NCI-H82 treated with DMSO at 0.1 percent for 48 hours (cell line): ENCODE results near the gene CYP21A2.
"Not testable (repeated sequence)": the region's sequence is repeated elsewhere in the genome, so short reads cannot be mapped to it uniquely, and the experiment has no call there.

Experiments
- DNase-seq: peaks from one replicate; lab custom pipeline; 2025; ENCODE audit not compliant: unreplicated experiment; lab: John Stamatoyannopoulos, UW

The CYP21A2 gene

DNA sequence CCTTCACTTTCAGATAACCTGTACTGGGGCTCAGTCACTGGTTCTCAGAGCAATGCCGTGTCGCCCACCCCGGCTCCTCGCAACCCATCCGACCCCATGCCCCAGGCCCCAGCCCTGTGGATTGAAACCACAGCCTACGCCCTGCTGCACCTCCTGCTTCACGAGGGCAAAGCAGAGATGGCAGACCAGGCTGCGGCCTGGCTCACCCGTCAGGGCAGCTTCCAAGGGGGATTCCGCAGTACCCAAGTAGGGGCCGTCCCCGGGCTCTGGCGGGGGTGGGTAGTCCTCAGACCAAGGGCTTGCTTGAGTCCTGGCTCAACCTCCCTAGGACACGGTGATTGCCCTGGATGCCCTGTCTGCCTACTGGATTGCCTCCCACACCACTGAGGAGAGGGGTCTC, 8.7 kb upstream of the CYP21A2 start:
- not testable (repeated sequence) for DNase-seq

GRCh38 chr6:32035283-32036013, 2.8 kb upstream of the CYP21A2 start:
- not testable (repeated sequence) for DNase-seq

- DNase-seq: not testable (repeated sequence)
Measured at GRCh38 chr6:32037136-32037535, 1.1 kb upstream of the CYP21A2 start.

DNA sequence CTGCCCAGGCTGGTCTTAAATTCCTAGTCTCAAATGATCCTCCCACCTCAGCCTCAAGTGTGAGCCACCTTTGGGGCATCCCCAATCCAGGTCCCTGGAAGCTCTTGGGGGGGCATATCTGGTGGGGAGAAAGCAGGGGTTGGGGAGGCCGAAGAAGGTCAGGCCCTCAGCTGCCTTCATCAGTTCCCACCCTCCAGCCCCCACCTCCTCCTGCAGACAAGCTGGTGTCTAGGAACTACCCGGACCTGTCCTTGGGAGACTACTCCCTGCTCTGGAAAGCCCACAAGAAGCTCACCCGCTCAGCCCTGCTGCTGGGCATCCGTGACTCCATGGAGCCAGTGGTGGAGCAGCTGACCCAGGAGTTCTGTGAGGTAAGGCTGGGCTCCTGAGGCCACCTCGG, 663 bp downstream of the CYP21A2 start:
- DNase-seq: not testable (repeated sequence)

- not testable (repeated sequence) for DNase-seq
Measured at GRCh38 chr6:32039321-32040274, 1.4 kb downstream of the CYP21A2 start.

DNA sequence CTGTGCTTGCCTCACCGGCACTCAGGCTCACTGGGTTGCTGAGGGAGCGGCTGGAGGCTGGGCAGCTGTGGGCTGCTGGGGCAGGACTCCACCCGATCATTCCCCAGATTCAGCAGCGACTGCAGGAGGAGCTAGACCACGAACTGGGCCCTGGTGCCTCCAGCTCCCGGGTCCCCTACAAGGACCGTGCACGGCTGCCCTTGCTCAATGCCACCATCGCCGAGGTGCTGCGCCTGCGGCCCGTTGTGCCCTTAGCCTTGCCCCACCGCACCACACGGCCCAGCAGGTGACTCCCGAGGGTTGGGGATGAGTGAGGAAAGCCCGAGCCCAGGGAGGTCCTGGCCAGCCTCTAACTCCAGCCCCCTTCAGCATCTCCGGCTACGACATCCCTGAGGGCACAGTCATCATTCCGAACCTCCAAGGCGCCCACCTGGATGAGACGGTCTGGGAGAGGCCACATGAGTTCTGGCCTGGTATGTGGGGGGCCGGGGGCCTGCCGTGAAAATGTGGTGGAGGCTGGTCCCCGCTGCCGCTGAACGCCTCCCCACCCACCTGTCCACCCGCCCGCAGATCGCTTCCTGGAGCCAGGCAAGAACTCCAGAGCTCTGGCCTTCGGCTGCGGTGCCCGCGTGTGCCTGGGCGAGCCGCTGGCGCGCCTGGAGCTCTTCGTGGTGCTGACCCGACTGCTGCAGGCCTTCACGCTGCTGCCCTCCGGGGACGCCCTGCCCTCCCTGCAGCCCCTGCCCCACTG, 2.3 kb downstream of the CYP21A2 start:
- not testable (repeated sequence) for DNase-seq

DNA sequence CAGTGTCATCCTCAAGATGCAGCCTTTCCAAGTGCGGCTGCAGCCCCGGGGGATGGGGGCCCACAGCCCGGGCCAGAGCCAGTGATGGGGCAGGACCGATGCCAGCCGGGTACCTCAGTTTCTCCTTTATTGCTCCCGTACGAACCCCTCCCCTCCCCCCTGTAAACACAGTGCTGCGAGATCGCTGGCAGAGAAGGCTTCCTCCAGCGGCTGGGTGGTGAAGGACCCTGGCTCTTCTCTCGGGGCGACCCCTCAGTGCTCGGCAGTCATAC, 2.8 kb downstream of the CYP21A2 start:
- DNase-seq: not testable (repeated sequence)

- not testable (repeated sequence) for DNase-seq
Measured at GRCh38 chr6:32041385-32041784, 3.2 kb downstream of the CYP21A2 start.

DNA sequence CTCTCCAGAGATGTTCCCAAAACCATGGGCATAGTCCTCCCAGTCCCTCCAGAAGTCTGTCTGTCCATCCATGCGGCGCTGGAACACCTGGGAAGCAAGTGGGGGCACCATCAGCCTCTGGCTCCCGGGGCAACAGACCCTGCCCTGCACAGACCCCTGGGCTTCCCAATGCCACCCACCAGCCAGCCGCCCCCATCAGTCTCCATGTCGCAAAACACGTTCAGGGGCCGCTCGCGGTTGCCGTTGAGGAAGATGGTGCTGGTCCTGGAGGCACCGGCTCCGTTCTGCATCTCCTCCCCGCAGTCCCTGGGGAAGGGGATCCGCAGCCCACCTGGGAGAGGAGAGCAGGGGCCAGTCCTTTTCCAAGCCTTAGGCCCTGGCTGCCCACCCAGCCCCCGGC, 4.1 kb downstream of the CYP21A2 start:
- DNase-seq: not testable (repeated sequence)

GRCh38 chr6:32043589-32044380, 5.6 kb downstream of the CYP21A2 start:
- not testable (repeated sequence) for DNase-seq

DNA sequence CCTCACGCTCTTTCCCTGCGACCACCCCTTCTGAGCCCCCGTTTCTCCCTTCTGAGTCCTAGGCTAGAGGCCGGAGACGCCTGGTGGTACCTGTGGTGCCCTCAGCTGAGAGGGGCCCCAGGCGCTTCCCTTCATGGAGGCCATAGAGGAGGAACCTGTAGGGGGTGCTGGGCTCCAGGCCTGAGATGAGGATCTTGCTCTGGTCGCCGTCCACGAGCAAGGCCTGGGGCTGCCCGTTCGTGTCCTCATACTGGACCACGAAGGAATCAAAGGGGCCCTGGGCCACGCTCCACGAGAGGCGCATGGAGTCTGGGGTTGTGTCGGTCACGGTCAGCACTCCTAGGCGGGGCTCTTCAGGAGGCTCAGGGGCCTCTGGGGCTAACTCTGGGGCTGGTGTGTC, 6.7 kb downstream of the CYP21A2 start:
- DNase-seq: not testable (repeated sequence)

DNA sequence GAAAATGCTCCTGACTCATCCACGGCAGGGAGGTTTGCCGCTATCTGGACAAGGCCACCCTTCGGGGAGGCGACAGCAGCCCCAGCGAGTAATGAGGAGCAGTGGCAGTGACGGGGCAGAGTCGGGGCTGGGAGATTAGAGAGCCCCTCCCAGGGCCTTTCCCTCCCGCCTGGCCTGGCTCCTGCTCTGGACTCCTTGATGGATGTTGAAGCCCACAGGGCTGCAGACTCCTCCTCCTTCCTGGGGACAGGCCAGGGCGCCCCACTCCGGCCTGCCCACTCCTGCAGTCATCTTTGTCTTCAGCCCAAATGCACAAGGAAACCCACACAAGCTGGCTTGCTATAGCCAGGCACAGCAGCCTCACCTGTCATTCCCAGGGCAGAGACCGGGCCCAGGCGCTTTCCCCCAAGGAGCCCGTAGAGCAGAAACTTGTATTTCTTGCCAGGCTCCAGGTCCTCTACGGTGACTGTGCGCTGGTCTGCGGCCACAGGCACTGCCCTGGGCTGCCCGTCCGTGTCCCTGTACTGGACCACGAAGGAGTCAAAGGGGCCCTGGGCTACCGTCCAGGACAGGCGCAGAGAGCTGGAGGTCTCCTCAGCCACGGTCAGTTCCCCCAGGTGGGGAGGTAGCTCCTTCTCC, 7.7 kb downstream of the CYP21A2 start:
- DNase-seq: no peak

DNA sequence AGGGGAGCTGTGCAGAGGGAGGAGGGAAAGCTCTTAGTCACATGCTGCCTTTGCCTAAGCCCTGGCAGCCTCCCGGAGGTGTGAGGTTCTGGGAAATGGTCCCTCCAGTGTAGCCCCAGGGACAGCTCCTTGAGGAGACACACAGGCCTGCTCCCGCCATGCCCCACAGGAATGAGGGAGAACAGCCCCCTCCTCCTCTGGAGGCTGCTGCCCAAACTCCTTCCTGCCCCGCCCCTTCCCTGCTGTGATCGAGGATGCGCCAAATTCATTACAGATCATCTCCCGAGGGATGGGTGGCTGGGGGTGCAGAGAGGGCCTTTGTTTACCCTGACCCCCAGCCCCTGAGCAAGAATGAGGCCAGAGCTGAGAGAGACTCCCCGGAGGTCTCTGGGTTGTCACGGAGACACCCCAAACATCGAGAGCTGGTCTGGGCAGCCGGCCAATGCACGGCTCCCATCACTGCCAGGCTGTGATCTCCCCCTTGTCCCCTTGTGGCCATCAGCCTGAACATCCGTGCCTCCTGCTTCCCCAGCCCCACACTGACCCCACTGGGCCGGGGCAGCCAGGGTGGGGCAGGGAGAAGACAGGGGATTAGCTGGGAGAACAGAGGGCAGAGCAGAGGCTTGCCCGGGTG, 8.4 kb downstream of the CYP21A2 start:
- no peak for DNase-seq

DNA sequence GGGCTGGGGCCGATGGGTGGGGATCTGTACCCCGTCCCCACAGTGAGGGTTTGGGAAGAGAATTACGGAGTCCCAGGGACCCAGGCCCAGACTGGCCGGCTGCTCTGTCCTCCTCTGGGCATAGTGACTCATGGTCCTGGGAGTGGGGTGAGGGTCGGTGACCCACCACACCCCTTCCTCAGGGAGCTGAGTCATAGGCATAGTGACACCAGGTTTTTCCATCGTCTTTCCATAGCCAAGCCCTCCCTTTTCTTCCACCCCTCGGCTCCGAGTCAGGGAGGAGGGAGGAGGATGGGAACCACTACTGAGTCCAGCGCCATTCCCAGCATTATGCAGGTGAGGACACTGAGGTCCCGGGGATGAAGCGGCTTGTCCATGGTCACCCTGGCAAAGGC, 8.9 kb downstream of the CYP21A2 start:
- no peak for DNase-seq

- DNase-seq: no peak
Measured at GRCh38 chr6:32047539-32047854, 9.3 kb downstream of the CYP21A2 start.

DNA sequence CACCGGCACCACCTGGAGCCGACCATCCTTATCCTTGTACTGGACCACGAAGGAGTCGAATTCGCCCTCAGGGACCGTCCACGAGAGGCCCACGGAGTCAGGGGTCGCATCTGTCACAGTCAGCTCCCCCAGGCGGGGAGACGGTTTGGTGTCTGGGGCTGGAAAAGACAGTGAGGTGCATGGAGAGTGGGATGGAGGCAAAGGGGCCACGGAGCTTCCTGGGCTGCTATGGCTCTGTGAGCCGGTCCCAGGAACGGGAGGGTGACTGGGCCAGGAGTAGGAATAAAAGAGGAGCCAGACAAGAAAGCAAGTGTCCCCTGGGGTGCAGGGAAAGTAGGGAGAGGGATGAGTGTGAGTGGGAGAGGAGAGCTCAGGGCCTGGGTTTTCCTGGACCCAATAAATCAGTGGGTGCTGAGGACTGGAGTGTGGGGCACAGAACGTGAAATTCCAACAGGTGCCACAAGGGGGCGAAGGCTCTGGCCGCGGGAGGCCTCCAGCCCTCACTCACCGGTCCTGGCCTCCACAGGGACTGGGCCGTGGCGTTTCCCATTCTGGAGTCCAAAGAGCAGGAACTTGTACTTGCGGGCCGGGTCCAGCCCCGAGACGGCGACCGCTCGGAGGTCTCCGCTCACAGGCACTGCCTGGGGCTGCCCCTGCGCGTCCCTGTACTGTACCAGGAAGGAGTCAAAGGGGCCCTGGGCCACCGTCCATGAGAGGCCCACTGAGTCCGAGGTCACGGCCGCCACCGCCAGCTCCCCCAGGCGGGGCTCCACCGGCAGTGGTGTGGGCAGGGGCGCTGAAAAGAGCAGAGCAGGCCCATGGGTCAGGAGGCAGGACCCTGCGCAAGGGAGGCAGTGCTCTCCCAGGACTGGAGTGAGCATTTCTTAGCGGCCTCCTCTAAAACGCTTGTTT, 9.9 kb downstream of the CYP21A2 start:
- DNase-seq: no peak

DNA sequence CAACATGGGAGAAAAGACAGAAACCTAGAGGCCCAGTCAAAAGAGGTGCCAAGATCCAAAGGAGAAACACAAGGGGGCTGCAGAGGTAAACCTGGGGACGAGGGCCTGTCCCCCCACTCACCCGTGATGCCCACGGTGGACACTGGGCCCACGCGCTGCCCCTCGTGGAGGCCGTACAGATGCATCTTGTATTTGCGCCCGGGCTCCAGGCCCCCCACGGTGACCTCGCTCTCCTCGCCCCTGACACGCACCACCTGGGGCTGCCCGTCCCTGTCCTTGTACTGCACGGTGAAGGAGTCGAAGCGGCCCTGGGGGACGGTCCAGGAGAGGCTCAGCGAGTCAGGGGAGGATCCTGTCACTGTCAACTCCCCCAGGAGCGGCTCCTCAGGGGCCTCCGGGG, 10.9 kb downstream of the CYP21A2 start:
- not testable (repeated sequence) for DNase-seq

GRCh38 chr6:32049736-32050135, 11.5 kb downstream of the CYP21A2 start:
- not testable (repeated sequence) for DNase-seq

- no peak for DNase-seq
Measured at GRCh38 chr6:32050562-32050961, 12.3 kb downstream of the CYP21A2 start.
